ENCODE measurements around the gene PEA15.

PEA15 gene

DNA sequence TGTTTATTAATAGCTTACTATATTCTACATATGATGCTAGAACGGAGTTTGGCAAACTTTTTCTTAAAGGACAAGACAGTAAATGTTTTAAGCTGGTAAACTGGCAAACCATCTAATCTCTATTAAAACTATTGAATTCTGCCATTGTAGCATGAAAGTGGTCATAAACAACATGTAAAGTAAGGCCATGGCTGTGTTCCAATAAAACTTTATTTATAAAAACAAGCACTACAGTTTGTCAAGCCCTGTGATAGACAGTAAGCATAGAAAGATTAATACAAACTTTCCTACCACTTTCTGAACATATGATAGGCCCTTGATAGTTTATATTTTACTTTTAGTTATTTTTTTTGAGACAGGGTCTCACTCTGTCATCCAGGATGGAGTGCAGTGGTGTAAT is 22.4 kb downstream of the PEA15 start:
- no peak for DNase-seq (ENCODE audit: low read depth)
- TF ChIP-seq, protein P1, sequence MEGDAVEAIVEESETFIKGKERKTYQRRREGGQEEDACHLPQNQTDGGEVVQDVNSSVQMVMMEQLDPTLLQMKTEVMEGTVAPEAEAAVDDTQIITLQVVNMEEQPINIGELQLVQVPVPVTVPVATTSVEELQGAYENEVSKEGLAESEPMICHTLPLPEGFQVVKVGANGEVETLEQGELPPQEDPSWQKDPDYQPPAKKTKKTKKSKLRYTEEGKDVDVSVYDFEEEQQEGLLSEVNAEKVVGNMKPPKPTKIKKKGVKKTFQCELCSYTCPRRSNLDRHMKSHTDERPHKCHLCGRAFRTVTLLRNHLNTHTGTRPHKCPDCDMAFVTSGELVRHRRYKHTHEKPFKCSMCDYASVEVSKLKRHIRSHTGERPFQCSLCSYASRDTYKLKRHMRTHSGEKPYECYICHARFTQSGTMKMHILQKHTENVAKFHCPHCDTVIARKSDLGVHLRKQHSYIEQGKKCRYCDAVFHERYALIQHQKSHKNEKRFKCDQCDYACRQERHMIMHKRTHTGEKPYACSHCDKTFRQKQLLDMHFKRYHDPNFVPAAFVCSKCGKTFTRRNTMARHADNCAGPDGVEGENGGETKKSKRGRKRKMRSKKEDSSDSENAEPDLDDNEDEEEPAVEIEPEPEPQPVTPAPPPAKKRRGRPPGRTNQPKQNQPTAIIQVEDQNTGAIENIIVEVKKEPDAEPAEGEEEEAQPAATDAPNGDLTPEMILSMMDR (IDR thresholded peaks at IDR 0.05; ENCODE audit: low read depth, low read length, missing control alignments), result no peak
- no peak overlapping the region for H3K4me3 ChIP-seq (ENCODE audit: low read depth, low read length)
- in situ Hi-C loops (cut with HindIII; ENCODE audit: low sequenced_read_pairs), result no loop called here

DNA sequence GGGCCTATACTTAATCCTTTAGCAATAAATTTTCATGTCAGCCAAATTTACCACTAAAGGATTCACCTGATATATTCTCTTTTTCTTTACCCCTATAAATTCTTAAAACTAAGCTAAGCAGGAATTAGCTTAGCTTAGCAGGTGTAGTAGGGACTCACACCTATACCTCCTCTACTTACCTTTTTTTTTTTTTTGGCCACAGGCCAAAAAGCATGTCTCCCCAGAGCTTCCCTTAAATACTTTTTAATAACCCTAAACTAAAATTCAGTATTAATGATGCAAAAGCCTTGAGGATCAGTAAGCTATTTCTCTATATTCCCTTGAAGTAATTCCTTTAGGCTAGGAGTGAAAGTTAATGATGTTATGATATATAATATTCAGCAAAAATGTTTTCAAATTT is 23.2 kb downstream of the PEA15 start:
- H3K4me3 ChIP-seq (ENCODE audit: low read depth, low read length), result no peak overlapping the region
- no peak for DNase-seq (ENCODE audit: low read depth)
- in situ Hi-C loops (cut with HindIII; ENCODE audit: low sequenced_read_pairs), result no loop called here

DNA sequence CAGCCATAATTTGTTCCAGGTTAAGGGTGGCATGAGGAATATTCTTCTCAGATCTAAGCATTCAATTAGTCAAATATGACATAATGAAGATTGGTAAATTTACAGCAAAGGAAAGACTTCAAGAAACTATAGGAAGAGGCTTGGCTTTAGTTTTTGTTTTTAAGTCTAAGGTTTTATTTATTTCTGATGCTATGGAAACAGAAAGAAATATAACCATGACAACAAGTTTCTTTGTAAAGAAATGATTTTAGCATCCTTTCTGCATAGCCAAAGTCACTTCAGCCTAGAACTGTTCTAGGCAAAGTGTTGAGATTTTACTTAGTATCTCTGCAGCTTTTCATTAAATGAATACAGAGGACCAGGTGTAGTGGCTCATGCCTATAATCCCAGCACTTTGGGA is 27.7 kb downstream of the PEA15 start:
- TF ChIP-seq, protein P1 (IDR thresholded peaks at IDR 0.05; ENCODE audit: low read depth, low read length, missing control alignments), result no peak
- in situ Hi-C loops (cut with HindIII; ENCODE audit: low sequenced_read_pairs), result no loop called here
- no peak overlapping the region for H3K4me3 ChIP-seq (ENCODE audit: low read depth, low read length)
- DNase-seq (ENCODE audit: low read depth), result no peak

More for the DNA sequence above, 23.2 kb downstream of the PEA15 start:
- TF ChIP-seq, protein P1 (IDR thresholded peaks at IDR 0.05; ENCODE audit: low read depth, low read length, missing control alignments), result no peak

DNA sequence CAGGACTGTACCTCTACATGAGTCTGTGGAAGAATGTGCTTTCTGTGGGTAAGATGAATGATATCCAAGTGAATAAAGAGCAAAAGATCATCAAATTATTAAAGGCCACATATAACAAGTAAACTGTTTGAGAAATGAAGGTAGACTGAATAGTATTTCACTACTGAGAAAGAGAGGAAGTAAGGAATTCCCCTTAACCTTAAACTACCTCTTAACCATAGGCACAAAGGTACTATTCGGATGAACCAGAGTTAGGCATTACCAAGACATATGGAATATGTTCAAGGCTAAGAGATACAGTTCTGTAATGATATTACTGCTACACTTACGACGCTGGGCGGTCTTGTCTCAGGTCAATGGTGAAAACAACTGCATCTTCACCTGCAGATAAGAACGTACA is 31.6 kb downstream of the PEA15 start:
- in situ Hi-C loops (cut with HindIII; ENCODE audit: low sequenced_read_pairs), result no loop called here
- no peak for DNase-seq (ENCODE audit: low read depth)
- H3K4me3 ChIP-seq (ENCODE audit: low read depth, low read length), result no peak overlapping the region
- TF ChIP-seq, protein P1 (IDR thresholded peaks at IDR 0.05; ENCODE audit: low read depth, low read length, missing control alignments), result no peak

DNA sequence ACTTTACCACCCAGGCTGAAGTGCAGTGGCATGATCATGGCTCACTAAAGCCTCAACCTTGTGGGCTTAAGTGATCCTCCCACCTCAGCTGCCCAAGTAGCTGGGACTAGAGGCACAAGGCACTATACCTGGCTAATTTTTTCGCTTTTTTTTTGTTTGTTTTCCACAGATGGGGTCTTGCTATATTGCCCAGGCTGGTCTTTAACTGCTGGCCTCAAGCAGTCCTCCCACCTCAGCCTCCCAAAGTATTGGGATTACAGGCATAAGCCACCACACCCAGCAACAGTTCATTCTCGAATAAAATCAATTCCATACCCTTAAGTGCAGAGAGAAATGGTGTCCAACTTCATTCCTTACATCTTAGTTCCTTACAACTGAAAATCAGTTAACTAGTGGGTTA is 32.4 kb downstream of the PEA15 start:
- DNase-seq (ENCODE audit: low read depth), result no peak
- in situ Hi-C loops (cut with HindIII; ENCODE audit: low sequenced_read_pairs), result no loop called here
- TF ChIP-seq, protein P1 (IDR thresholded peaks at IDR 0.05; ENCODE audit: low read depth, low read length, missing control alignments), result no peak
- H3K4me3 ChIP-seq (ENCODE audit: low read depth, low read length), result no peak overlapping the region

DNA sequence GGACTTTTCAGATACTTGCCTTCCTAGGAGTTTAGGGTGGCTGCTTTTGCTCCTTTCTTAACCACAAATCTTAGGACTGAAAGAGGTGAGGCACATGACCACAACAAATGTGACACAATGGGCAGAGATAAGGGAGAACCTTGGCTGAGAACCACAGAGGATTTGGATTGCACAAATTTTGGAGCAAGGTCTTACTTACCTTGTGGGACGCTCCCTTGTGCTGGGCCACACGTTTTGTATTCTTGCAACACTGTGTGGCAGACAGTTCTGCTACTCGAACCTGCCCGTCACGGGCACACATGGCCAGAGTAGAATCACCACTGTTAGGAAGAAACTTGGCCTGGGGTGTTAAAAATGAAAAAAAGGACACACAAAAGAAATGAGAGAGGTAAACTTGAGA is 33.2 kb downstream of the PEA15 start:
- in situ Hi-C loops (cut with HindIII; ENCODE audit: low sequenced_read_pairs), result no loop called here
- no peak for DNase-seq (ENCODE audit: low read depth)
- TF ChIP-seq, protein P1 (IDR thresholded peaks at IDR 0.05; ENCODE audit: low read depth, low read length, missing control alignments), result no peak
- H3K4me3 ChIP-seq (ENCODE audit: low read depth, low read length), result no peak overlapping the region

Data from astrocyte of the cerebellum (primary cell).